GM20431 (cell line): ENCODE data around the gene ABL1.
"Not testable (repeated sequence)": the region's sequence is repeated elsewhere in the genome, so short reads cannot be mapped to it uniquely, and the experiment has no call there.

Experiments used
- in situ Hi-C: fragments of 300-500 bp; cut with MseI, MboI; formaldehyde crosslinking; loops from one replicate; pipeline ENCODE4 v1.15.0; 2020; ENCODE audit warnings: low sequenced_read_pairs; ENCODE audit not compliant: unreplicated experiment

The ABL1 gene

GRCh38 chr9:130847306-130848217 is 12.5 kb downstream of the ABL1 start:
- in situ Hi-C loops, result no loop called here

DNA sequence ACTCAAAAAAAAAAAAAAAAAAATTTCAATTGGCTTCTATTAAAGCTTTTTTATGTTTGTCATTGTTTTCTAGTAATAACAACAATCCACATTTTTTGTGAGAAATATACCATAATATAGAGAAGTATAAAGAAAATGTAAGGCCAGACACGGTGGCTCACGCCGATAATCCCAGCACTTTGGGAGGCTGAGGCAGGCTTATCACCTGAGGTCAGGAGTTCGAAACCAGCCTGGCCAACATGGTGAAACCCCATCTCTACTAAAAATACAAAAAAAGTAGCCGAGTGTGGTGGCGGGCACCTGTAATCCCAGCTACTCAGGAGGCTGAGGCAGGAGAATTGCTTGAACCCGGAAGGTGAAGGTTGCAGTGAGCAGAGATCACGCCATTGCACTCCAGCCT is 13.5 kb downstream of the ABL1 start:
- in situ Hi-C loops, result not testable (repeated sequence)

- in situ Hi-C loops, result no loop called here
These were observed 14.3 kb downstream of the ABL1 start for GRCh38 chr9:130849356-130849755.

- in situ Hi-C loops, result no loop called here
These were observed 17.7 kb downstream of the ABL1 start for GRCh38 chr9:130852801-130853200.

DNA sequence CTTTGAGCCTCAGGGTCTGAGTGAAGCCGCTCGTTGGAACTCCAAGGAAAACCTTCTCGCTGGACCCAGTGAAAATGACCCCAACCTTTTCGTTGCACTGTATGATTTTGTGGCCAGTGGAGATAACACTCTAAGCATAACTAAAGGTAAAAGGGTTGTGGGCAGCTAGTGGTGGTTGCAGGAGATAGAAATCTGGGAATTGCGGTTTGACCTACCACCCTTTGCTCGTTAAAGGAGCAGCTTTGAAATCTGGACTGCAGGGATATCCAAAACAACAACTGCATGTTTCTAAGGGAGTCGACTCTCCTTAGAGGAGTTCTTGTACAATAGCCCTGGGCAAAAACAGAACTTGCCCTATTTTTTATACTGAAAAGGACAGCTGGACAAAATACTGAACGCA is 19.0 kb downstream of the ABL1 start:
- in situ Hi-C loops, result no loop called here

GRCh38 chr9:130854835-130855234 is 19.8 kb downstream of the ABL1 start:
- in situ Hi-C loops, result no loop called here

DNA sequence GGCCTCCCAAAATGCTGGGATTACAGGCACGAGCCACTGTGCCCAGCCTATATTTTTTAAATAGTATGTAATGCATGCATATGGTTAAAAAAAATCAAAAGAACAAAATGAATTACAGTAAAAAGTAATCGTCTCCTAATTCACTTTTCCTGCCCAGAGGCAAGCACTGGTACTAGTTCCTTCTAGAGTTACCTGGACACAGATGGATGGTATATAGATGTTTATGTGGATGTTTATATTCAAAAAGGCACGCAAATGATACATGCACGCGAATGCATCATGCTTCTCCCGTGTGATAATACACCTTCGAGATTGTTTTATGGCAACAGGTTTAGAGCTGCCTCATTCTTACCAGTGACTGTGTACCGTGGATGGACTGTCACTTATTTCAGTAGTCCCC is 21.4 kb downstream of the ABL1 start:
- in situ Hi-C loops, result no loop called here

- in situ Hi-C loops, result no loop called here
These were observed 23.0 kb downstream of the ABL1 start for GRCh38 chr9:130857864-130858738.

DNA sequence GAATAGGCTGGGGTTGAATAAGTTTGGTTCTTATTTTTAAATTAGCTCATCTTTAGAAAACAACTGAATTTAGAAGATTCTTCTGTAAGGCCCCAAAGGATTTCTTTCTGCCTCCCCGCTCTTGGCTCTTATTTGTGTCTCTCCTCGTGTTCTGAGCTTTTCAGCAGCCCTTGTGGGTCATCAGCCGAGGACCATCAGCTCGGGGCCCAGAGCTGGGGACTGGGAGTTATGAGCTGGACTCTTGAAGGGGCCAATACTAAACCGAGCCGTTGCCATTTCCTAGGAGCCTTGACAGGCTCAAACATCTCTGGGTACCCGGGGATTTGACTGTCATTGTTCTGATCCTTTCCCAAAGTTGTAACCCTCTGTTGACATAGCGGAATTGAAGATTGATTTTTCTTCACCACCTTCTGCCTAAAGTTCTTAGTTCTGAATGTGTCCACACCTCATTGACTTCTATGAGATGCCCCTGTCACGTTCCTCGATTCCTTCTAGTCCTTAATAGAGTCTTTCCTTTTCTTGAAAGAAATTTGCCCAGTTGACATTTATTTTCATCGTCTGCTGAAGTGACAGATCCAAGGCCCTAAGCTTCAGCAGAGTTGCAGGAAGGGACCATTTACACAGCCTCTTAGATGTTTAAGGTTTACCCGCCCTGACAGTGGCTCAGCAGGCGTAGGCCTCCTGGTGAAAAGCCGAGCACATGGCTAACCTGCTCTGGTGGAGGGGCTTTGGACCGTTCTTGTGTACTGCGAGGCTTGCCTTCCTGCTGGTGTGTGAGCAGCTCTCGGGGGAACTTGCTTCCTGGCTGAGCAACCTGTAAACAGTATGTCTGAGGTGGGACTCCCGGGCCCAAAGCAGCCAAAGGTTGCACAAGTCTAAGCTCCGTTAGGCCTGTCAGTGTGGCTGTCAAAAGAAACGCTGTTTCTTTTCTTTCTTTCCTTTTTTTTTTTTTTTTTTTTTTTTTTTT is 24.0 kb downstream of the ABL1 start:
- in situ Hi-C loops, result no loop called here

DNA sequence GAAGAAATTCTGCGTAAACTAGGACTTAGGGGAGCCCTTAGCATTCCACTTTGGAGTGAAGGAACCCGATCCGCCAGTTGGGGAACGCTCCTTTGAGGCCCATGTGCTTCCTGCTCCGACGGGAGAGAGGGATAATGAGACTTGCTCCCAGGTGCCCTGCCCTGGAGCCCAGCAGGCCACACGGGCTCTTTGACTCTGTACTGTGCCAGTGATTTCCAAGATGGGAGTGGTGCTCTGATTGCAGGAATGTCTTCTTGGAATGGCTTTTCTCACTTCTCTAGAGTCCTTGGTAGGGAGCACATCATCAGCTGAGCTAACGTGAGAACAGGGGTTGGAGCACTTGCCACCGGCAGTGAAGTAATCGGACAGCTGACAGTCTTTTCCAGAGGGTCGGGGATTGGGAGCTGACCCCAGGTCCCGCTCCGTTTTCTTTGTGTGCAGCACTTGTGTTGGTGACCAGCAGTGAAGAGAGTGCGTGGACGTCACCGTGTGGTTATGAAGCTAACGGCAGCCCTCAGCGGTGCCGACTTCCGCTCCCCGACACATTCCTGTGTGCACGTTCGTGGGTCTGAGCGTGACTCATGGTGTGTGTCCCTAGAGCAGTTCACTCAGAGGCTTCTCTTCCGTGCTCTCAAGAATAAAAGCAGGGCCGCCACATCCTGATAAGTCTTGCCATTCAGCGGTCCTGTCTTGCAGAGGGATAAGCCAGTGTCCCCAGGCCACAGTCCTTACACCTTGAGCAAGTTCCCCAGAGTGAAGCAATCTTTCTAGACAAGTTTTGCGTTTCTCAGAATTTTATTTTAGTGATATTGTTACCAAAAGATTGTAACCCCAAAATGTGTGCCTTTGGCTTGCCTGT is 25.6 kb downstream of the ABL1 start:
- in situ Hi-C loops, result loop anchor here (10.0 kb wide), 1 partner anchor 156 kb away; no protein-coding TSS in a partner anchor

- in situ Hi-C loops, result loop anchor here (10.0 kb wide), 1 partner anchor 157 kb away; no protein-coding TSS in a partner anchor
These were observed 26.5 kb downstream of the ABL1 start for GRCh38 chr9:130861372-130862180.

GRCh38 chr9:130862217-130862616 is 27.2 kb downstream of the ABL1 start:
- in situ Hi-C loops, result loop anchor here (10.0 kb wide), 1 partner anchor 157 kb away; no protein-coding TSS in a partner anchor

DNA sequence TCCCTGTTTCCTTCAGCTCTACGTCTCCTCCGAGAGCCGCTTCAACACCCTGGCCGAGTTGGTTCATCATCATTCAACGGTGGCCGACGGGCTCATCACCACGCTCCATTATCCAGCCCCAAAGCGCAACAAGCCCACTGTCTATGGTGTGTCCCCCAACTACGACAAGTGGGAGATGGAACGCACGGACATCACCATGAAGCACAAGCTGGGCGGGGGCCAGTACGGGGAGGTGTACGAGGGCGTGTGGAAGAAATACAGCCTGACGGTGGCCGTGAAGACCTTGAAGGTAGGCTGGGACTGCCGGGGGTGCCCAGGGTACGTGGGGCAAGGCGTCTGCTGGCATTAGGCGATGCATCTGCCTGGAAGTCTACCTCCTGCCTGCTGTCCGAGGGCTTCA is 27.7 kb downstream of the ABL1 start:
- in situ Hi-C loops, result loop anchor here (10.0 kb wide), 1 partner anchor 158 kb away; no protein-coding TSS in a partner anchor

DNA sequence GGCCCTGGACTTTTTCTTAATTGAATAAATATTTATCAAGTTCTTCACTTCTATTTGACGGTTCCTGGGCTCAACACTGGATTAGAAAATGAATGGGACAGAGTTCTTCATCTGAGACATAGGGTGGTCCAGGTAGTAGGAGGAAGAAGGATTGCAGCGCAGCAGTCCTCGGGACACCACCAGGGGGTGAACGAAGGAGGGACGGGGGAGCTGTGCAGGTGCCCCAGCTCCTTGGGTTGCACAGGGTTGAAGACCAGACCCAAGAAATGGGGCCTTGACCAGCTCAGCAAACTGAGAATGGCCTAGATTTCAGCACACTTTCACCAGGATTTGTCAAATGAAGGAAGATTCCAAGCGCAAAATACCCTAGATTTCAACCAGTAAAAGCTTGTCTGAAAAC is 29.5 kb downstream of the ABL1 start:
- in situ Hi-C loops, result loop anchor here (10.0 kb wide), 1 partner anchor 160 kb away; no protein-coding TSS in a partner anchor

DNA sequence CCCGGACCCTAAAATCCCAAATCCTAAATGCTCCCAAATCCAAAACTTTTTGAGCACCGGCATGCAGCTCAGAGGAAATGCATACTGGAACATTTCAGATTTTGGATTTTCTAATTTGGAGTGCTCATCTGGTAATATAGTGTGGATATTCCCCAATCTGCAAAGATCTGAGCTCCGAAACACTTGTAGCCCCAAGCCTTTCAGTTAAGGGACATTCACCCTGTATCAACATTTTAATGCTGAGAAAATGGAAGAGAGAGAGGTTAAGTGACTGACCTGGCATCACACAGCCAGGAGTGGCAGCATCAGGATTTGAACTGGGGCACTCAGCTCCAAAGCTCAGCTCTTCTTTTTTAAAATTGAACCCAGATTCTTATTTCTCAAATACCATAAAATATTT is 30.9 kb downstream of the ABL1 start:
- in situ Hi-C loops, result loop anchor here (10.0 kb wide), 1 partner anchor 161 kb away; no protein-coding TSS in a partner anchor

GRCh38 chr9:130866474-130866965 is 31.5 kb downstream of the ABL1 start:
- in situ Hi-C loops, result loop anchor here (10.0 kb wide), 1 partner anchor 162 kb away; no protein-coding TSS in a partner anchor

DNA sequence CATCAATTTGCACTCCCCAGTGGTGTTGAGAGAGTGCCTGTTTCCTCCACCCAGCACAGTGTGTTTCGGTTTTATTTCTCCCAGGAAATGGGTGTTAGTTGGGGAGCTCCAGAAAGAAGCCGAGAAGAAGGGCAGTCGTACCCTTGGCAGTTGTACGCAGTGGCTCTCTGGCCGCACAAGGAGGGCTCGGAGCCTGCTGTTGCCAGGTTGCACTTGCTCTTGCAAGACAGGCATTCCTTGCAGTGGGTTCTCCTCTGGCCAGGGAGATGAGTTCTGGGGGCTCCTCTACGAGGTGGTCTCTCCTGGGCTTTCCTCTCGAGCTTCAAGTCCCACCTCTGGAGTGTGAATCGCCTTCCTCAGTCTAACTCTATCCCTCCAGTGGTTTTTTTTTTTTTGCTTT is 32.5 kb downstream of the ABL1 start:
- in situ Hi-C loops, result loop anchor here (10.0 kb wide), 1 partner anchor 163 kb away; no protein-coding TSS in a partner anchor
